GM18498 (cell line): Measurements from ENCODE around the gene DISC1.

Experiments used
- ATAC-seq: cut with Tn5 transposase; IDR thresholded peaks from one replicate; pipeline ENCODE4 v1.9.1; 2021; ENCODE audit warnings: mild to moderate bottlenecking, moderate library complexity; ENCODE audit not compliant: unreplicated experiment

Gene DISC1

GRCh38 chr1:231806623-231807495, 180.3 kb downstream of the DISC1 start:
- ATAC-seq: peak; percentile 77

GRCh38 chr1:231807541-231807940, 181.0 kb downstream of the DISC1 start:
- no peak for ATAC-seq

- ATAC-seq: no peak
Measured at GRCh38 chr1:231808116-231808515, 181.5 kb downstream of the DISC1 start.

- ATAC-seq: no peak
Measured at GRCh38 chr1:231808990-231809389, 182.4 kb downstream of the DISC1 start.

- no peak for ATAC-seq
Measured at GRCh38 chr1:231810415-231810814, 183.8 kb downstream of the DISC1 start.

GRCh38 chr1:231814021-231814420, 187.4 kb downstream of the DISC1 start:
- ATAC-seq: no peak

GRCh38 chr1:231814521-231814920, 187.9 kb downstream of the DISC1 start:
- no peak for ATAC-seq

- no peak for ATAC-seq
Measured at GRCh38 chr1:231817801-231818200, 191.2 kb downstream of the DISC1 start.

GRCh38 chr1:231818337-231818736, 191.7 kb downstream of the DISC1 start:
- no peak for ATAC-seq

- ATAC-seq: no peak
Measured at GRCh38 chr1:231821281-231821680, 194.7 kb downstream of the DISC1 start.

GRCh38 chr1:231822041-231822440, 195.5 kb downstream of the DISC1 start:
- ATAC-seq: no peak

GRCh38 chr1:231826566-231826965, 200.0 kb downstream of the DISC1 start:
- ATAC-seq: no peak

- ATAC-seq: no peak
Measured at GRCh38 chr1:231827337-231828105, 200.9 kb downstream of the DISC1 start.

GRCh38 chr1:231828182-231828920, 201.8 kb downstream of the DISC1 start:
- ATAC-seq: no peak

GRCh38 chr1:231829332-231829731, 202.7 kb downstream of the DISC1 start:
- ATAC-seq: no peak

GRCh38 chr1:231836227-231836893, 209.8 kb downstream of the DISC1 start:
- ATAC-seq: no peak

- ATAC-seq: no peak
Measured at GRCh38 chr1:231838521-231838920, 211.9 kb downstream of the DISC1 start.

GRCh38 chr1:231839999-231840398, 213.4 kb downstream of the DISC1 start:
- no peak for ATAC-seq

GRCh38 chr1:231841616-231842344, 215.2 kb downstream of the DISC1 start:
- no peak for ATAC-seq

- no peak for ATAC-seq
Measured at GRCh38 chr1:231842441-231842840, 215.9 kb downstream of the DISC1 start.
